OCI-LY1 (cell line): ENCODE data around the gene TAS1R2.

Experiments
- EZH2 ChIP-seq: fragments of 200-600 bp; sonication (generic), shearing (Covaris generic); IDR thresholded peaks from 2 replicates; pipeline ENCODE4 v1.8.0; 2017; ENCODE audit warnings: borderline replicate concordance, mixed run types, mild to moderate bottlenecking, antibody characterized with exemption, low read length, moderate library complexity, mixed read lengths
- TF ChIP-seq, protein P1 (sequence below): fragments of 200-600 bp; sonication (generic), shearing (Covaris generic); IDR thresholded peaks from 2 replicates; pipeline ENCODE4 v1.5.1; 2017; ENCODE audit warnings: mild to moderate bottlenecking, antibody characterized with exemption, low read length, moderate library complexity, mixed read lengths

DNA sequence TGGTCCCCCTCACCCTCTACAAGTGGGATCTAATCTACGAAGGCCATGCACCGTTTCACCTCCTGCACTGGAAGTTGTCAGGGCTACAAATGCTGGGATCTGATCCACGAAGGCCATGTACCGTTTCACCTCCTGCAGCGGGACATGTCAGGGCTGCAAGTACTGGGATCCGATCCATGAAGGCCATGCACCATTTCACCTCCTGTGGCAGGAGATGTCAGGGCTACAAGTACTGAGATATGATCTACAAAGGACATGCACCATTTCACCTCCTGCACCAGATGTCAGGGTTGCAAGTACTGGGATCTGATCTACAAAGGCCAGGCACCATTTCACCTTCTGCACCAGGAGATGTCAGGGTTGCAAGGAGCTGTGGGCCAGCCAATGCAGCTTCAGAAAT lies 35.9 kb upstream of the TAS1R2 start:
- TF ChIP-seq EZH2: no peak
- TF ChIP-seq, protein P1, sequence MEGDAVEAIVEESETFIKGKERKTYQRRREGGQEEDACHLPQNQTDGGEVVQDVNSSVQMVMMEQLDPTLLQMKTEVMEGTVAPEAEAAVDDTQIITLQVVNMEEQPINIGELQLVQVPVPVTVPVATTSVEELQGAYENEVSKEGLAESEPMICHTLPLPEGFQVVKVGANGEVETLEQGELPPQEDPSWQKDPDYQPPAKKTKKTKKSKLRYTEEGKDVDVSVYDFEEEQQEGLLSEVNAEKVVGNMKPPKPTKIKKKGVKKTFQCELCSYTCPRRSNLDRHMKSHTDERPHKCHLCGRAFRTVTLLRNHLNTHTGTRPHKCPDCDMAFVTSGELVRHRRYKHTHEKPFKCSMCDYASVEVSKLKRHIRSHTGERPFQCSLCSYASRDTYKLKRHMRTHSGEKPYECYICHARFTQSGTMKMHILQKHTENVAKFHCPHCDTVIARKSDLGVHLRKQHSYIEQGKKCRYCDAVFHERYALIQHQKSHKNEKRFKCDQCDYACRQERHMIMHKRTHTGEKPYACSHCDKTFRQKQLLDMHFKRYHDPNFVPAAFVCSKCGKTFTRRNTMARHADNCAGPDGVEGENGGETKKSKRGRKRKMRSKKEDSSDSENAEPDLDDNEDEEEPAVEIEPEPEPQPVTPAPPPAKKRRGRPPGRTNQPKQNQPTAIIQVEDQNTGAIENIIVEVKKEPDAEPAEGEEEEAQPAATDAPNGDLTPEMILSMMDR: no peak
